HEK293 (cell line): Measurements from ENCODE around the gene NECTIN1.

Source experiments
- CTCF ChIA-PET: fragments of 350-600 bp; formaldehyde crosslinking; extraction: SDS; loops from one replicate; lab custom pipeline; 2021; ENCODE audit warnings: antibody characterized with exemption; lab: Yijun Ruan, JAX
- POLR2A ChIA-PET: fragments of 300-600 bp; formaldehyde crosslinking; extraction: SDS; loops from one replicate; lab custom pipeline; 2020; ENCODE audit warnings: antibody characterized with exemption, inconsistent platforms; lab: Yijun Ruan, JAX
- H3K27ac ChIP-seq: fragments of 200-500 bp; sonication (Bioruptor generic); 2 replicates; pipeline ENCODE4 v1.5.1; 2014; ENCODE audit warnings: low read depth, low read length, control low read depth, inconsistent platforms; ENCODE audit errors: extremely low read depth
- H3K36me3 ChIP-seq, 2 experiments: fragments of 200-500 bp in 1 of 2; sonication (Bioruptor generic) in 1 of 2; 1 replicate in 1 of 2; 2 replicates in 1 of 2; pipeline ENCODE4 v1.5.1; 2014 to 2017; ENCODE audit warnings: inconsistent platforms in 2 of 2, low read length in 2 of 2; ENCODE audit not compliant: control insufficient read depth in 2 of 2, insufficient read depth in 1 of 2
- H3K4me1 ChIP-seq: fragments of 200-500 bp; sonication (Bioruptor generic); 2 replicates; pipeline ENCODE4 v1.5.1; 2014; ENCODE audit warnings: mild to moderate bottlenecking, low read length, inconsistent platforms; ENCODE audit not compliant: control insufficient read depth, insufficient read depth
- H3K4me3 ChIP-seq: 2 replicates; pipeline ENCODE4 v1.5.1; 2011; ENCODE audit warnings: low read depth, mild to moderate bottlenecking, control low read depth, low read length, moderate library complexity
- H3K9me3 ChIP-seq: fragments of 200-500 bp; sonication (Bioruptor generic); 2 replicates; pipeline ENCODE4 v1.5.1; 2014; ENCODE audit warnings: low read depth, low read length, inconsistent platforms; ENCODE audit not compliant: control insufficient read depth, insufficient read depth
- GFI1B ChIP-seq: fragments of 450-650 bp; formaldehyde crosslinking; IDR thresholded peaks from 2 replicates; pipeline ENCODE4 v1.5.1; 2016; ENCODE audit warnings: missing biosample characterization, missing genetic modification characterization
- GLIS2 ChIP-seq: fragments of 450-650 bp; formaldehyde crosslinking; IDR thresholded peaks from 2 replicates; pipeline ENCODE4 v1.5.1; 2016; ENCODE audit warnings: missing biosample characterization, missing genetic modification characterization
- HOXA7 ChIP-seq: sonication (generic); formaldehyde crosslinking; IDR thresholded peaks from 2 replicates; pipeline ENCODE4 v1.8.1; 2022; ENCODE audit warnings: missing genetic modification reagents, borderline replicate concordance
- RBAK ChIP-seq: fragments of 450-650 bp; formaldehyde crosslinking; IDR thresholded peaks from 2 replicates; pipeline ENCODE4 v1.5.1; 2016; ENCODE audit warnings: missing biosample characterization, missing genetic modification characterization
- YY1 ChIP-seq: fragments of 450-650 bp; formaldehyde crosslinking; IDR thresholded peaks from 2 replicates; pipeline ENCODE4 v1.5.1; 2018; ENCODE audit warnings: missing biosample characterization, missing genetic modification characterization
- ZFP69B ChIP-seq: fragments of 450-650 bp; formaldehyde crosslinking; IDR thresholded peaks from 2 replicates; pipeline ENCODE4 v1.5.1; 2016; ENCODE audit warnings: missing biosample characterization, missing genetic modification characterization
- ZNF223 ChIP-seq: fragments of 450-650 bp; formaldehyde crosslinking; IDR thresholded peaks from 2 replicates; pipeline ENCODE4 v1.5.1; 2016; ENCODE audit warnings: missing biosample characterization, missing genetic modification characterization
- ZNF416 ChIP-seq: fragments of 450-650 bp; formaldehyde crosslinking; IDR thresholded peaks from 2 replicates; pipeline ENCODE4 v1.5.1; 2016; ENCODE audit warnings: missing biosample characterization, missing genetic modification characterization
- ZNF433 ChIP-seq: fragments of 450-650 bp; formaldehyde crosslinking; IDR thresholded peaks from 2 replicates; pipeline ENCODE4 v1.5.1; 2016; ENCODE audit warnings: missing biosample characterization, missing genetic modification characterization, low read depth
- ZNF501 ChIP-seq: fragments of 450-650 bp; formaldehyde crosslinking; IDR thresholded peaks from 2 replicates; pipeline ENCODE4 v1.5.1; 2016; ENCODE audit warnings: missing biosample characterization, missing genetic modification characterization
- ZNF600 ChIP-seq: fragments of 450-650 bp; formaldehyde crosslinking; IDR thresholded peaks from 2 replicates; pipeline ENCODE4 v1.5.1; 2016; ENCODE audit warnings: missing biosample characterization, missing genetic modification characterization
- ZNF658 ChIP-seq: fragments of 450-650 bp; formaldehyde crosslinking; IDR thresholded peaks from 2 replicates; pipeline ENCODE4; 2016; ENCODE audit warnings: missing biosample characterization, missing genetic modification characterization
- ZNF660 ChIP-seq: fragments of 450-650 bp; IDR thresholded peaks from 2 replicates; pipeline ENCODE4 v1.5.1; 2018; ENCODE audit warnings: missing biosample characterization, mild to moderate bottlenecking, missing genetic modification characterization
- ZNF677 ChIP-seq: fragments of 450-650 bp; IDR thresholded peaks from 2 replicates; pipeline ENCODE4 v1.5.0; 2018; ENCODE audit warnings: missing biosample characterization, mild to moderate bottlenecking, missing genetic modification characterization, moderate library complexity
- ZNF792 ChIP-seq: fragments of 450-650 bp; formaldehyde crosslinking; IDR thresholded peaks from 2 replicates; pipeline ENCODE4 v1.5.1; 2016; ENCODE audit warnings: missing biosample characterization, missing genetic modification characterization
- TF ChIP-seq, protein P1 (sequence below): fragments of 450-650 bp; formaldehyde crosslinking; IDR thresholded peaks from 2 replicates; pipeline ENCODE4 v1.5.1; 2016; ENCODE audit warnings: missing biosample characterization, missing genetic modification characterization
- TF ChIP-seq, protein P2 (sequence below): fragments of 450-650 bp; formaldehyde crosslinking; IDR thresholded peaks from 2 replicates; pipeline ENCODE4 v1.5.1; 2016; ENCODE audit warnings: missing biosample characterization, missing genetic modification characterization
- TF ChIP-seq, protein P3 (sequence below): fragments of 450-650 bp; formaldehyde crosslinking; IDR thresholded peaks from 2 replicates; pipeline ENCODE4 v1.5.1; 2016; ENCODE audit warnings: missing biosample characterization, missing genetic modification characterization

NECTIN1 gene

DNA sequence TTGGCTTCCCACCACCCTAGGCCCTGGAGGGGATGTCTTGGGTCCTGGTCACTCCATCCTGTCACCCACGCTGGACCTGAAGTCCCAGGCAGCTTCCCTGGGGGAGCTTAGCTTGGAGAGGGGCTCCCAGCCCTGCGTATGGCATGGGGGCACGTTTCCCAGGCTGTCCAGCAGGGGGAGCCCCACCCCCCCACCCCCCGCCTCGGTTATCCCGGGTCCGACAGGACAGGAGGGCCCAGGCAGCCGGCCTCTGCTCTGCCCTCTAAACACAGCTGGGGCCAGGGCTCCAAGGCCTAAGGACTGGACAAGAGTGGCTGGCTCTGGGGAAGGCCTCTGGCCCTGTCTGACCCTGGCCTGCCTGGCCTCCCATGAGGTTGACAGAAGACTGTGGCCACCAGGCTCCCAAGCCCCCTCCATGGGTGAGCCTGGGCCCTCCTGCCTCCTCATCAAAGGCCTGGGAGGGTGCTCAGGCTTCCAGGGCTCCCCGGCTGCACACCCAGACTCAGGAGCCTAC, 104.8 kb downstream of the NECTIN1 start:
- Histone ChIP-seq H3K27ac (no peak overlapping the region), H3K36me3 (no peaks in the 10 kb centered on the region), H3K4me1 (no peaks in the 10 kb centered on the region), H3K4me3 (no peak overlapping the region), H3K9me3 (no peaks in the 10 kb centered on the region)
- ChIA-PET POLR2A (no interaction called here), CTCF (interaction anchor here (0.6 to 3.6 kb wide), 19 partner anchors 9 to 950 kb away, joined by 3 to 18 read pairs (median 4); no protein-coding TSS in a partner anchor)
- TF ChIP-seq ZNF677 (no peak), ZNF223 (tag by site-specific recombination) (0 out of 2 replicates have a peak, but pooled peaks have one; percentile 41), ZNF792 (tag by site-specific recombination) (no peak), ZNF660 (no peak), ZNF501 (tag by site-specific recombination) (no peak), GLIS2 (tag by site-specific recombination) (peak; percentile 31; the same call in 1 of the 2 replicates), ZNF433 (tag by site-specific recombination) (no peak)
- TF ChIP-seq, protein P1, sequence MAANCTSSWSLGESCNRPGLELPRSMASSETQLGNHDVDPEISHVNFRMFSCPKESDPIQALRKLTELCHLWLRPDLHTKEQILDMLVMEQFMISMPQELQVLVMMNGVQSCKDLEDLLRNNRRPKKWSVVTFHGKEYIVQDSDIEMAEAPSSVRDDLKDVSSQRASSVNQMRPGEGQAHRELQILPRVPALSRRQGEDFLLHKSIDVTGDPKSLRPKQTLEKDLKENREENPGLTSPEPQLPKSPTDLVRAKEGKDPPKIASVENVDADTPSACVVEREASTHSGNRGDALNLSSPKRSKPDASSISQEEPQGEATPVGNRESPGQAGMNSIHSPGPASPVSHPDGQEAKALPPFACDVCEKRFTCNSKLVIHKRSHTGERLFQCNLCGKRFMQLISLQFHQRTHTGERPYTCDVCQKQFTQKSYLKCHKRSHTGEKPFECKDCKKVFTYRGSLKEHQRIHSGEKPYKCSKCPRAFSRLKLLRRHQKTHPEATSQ (tag by site-specific recombination), result no peak
- TF ChIP-seq, protein P2, sequence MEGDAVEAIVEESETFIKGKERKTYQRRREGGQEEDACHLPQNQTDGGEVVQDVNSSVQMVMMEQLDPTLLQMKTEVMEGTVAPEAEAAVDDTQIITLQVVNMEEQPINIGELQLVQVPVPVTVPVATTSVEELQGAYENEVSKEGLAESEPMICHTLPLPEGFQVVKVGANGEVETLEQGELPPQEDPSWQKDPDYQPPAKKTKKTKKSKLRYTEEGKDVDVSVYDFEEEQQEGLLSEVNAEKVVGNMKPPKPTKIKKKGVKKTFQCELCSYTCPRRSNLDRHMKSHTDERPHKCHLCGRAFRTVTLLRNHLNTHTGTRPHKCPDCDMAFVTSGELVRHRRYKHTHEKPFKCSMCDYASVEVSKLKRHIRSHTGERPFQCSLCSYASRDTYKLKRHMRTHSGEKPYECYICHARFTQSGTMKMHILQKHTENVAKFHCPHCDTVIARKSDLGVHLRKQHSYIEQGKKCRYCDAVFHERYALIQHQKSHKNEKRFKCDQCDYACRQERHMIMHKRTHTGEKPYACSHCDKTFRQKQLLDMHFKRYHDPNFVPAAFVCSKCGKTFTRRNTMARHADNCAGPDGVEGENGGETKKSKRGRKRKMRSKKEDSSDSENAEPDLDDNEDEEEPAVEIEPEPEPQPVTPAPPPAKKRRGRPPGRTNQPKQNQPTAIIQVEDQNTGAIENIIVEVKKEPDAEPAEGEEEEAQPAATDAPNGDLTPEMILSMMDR (tag by site-specific recombination), result peak; percentile 33; the same call in 1 of the 2 replicates
- TF ChIP-seq, protein P3, sequence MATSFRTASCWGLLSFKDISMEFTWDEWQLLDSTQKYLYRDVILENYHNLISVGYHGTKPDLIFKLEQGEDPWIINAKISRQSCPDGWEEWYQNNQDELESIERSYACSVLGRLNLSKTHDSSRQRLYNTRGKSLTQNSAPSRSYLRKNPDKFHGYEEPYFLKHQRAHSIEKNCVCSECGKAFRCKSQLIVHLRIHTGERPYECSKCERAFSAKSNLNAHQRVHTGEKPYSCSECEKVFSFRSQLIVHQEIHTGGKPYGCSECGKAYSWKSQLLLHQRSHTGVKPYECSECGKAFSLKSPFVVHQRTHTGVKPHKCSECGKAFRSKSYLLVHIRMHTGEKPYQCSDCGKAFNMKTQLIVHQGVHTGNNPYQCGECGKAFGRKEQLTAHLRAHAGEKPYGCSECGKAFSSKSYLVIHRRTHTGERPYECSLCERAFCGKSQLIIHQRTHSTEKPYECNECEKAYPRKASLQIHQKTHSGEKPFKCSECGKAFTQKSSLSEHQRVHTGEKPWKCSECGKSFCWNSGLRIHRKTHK, result no peak

DNA sequence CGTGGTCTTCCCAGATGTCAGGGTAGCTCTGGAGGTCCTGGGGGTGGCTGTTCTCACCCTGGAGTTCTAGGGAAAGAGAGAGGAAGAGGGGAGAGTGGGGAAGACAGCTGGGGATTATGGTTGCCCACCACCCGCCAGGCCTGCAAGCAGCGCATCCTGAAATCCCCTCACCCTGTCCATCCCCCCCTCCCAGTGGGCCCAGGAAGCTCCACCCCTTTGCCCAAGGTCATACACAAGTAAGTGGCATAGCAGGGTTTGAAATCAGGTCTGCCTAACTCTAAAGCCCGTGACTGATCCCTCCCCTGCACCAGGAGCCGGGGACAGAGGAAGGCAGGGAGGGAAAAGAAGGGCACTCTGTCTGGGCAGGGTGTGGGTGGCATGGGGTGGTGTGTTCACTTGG, 105.3 kb downstream of the NECTIN1 start:
- no peak overlapping the region for H3K4me3 ChIP-seq
- POLR2A ChIA-PET, result no interaction called here
- TF ChIP-seq ZNF416 (tag by site-specific recombination), result no peak
- TF ChIP-seq GFI1B, result no peak
- no peak for TF ChIP-seq RBAK (tag by site-specific recombination)
- no peak for TF ChIP-seq HOXA7 (CRISPR knock-in tag)
- no peak for TF ChIP-seq ZNF600 (tag by site-specific recombination)

DNA sequence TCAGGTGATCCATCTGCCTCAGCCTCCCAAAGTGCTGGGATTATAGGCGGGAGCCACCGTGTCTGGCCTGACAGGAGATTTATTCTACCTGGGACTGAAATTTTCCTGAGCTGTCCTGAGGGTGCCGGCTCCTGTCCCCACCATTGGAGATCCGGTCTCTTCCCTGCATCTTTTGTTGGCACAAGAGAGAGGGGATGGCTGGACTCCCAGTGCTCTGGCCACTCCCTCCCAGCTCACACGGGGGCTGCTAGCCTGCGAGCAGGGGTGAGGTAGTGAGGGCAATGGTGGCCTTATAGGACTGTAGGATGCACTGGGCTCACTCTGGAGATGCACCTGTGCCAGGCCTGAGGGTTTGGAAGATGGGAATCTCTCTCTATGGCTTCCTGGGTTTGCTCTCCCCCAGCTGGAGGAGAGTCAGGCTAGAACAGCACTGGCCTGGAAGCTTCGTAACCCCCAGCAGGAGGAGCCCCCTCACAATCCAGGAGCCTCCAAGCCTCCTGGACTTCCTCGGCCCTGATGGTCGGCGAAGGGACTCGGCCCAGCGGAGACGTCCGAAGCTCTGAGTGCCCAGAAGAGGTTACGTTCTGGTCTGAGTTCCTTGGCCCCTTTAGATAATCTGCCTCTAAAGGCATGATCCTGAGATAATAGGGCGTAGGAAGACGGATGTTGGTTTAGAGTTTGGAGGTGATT, 106.4 kb downstream of the NECTIN1 start:
- ChIA-PET POLR2A (no interaction called here), CTCF (interaction anchor here (0.6 to 2.4 kb wide), 7 partner anchors 10 to 304 kb away, joined by 3 to 15 read pairs (median 4); no protein-coding TSS in a partner anchor)

More for the DNA sequence above, 105.3 kb downstream of the NECTIN1 start:
- CTCF ChIA-PET, result interaction anchor here (0.5 to 3.6 kb wide), 19 partner anchors 9 to 722 kb away, joined by 3 to 18 read pairs (median 4); no protein-coding TSS in a partner anchor
- no peak overlapping the region for H3K27ac ChIP-seq
- H3K36me3 ChIP-seq, result no peaks in the 10 kb centered on the region
- no peaks in the 10 kb centered on the region for H3K9me3 ChIP-seq
- no peaks in the 10 kb centered on the region for H3K4me1 ChIP-seq

More for the DNA sequence above, 106.4 kb downstream of the NECTIN1 start:
- no peak overlapping the region for H3K4me3 ChIP-seq
- TF ChIP-seq YY1 (tag by site-specific recombination), result no peak
- TF ChIP-seq ZNF658 (tag by site-specific recombination), result no peak
- no peak for TF ChIP-seq ZFP69B (tag by site-specific recombination)
- TF ChIP-seq, all 188 proteins: peak for 0
- no peak overlapping the region for H3K27ac ChIP-seq
- H3K36me3 ChIP-seq, result no peaks in the 10 kb centered on the region
- H3K9me3 ChIP-seq, result no peaks in the 10 kb centered on the region
- no peaks in the 10 kb centered on the region for H3K4me1 ChIP-seq
